ENCODE measurements around the gene FALEC. TPM values are rescaled to one million over a fixed set of nuclear protein-coding genes. Genes with fewer than 3 reads are reported as not detected.

Gene FALEC
- polyA plus RNA-seq, result 1.0 TPM

GRCh38 chr1:150515328-150516049 is at the start of gene FALEC:
FALEC (plus strand) TSS chr1:150515752.
- H3K4me3 Mint-ChIP-seq, result peak within 1 kb of the TSS; percentile 87 to 96 (median 94)
- no peaks in the 10 kb centered on the region for H3K9me3 Mint-ChIP-seq
- H3K4me1 Mint-ChIP-seq, result peaks cover 16 to 21% (median 17%) of the 10 kb centered on the region in 3 donors
- H3K36me3 Mint-ChIP-seq, result peaks cover 2% of the 10 kb centered on the region
- H3K27ac Mint-ChIP-seq, result peak within 1 kb of the TSS; percentile 86 to 92 (median 90)
- no peaks in the 10 kb centered on the region for H3K27me3 Mint-ChIP-seq

GRCh38 chr1:150466964-150467363 is 48.6 kb upstream of the FALEC start:
- H3K36me3 Mint-ChIP-seq, result peaks cover 5% of the 10 kb centered on the region
- peak overlapping the region in 1 of 3 donors; percentile 60 for H3K27ac Mint-ChIP-seq
- H3K4me3 Mint-ChIP-seq, result no peak overlapping the region
- peaks cover 3 to 5% (median 4%) of the 10 kb centered on the region in 3 donors for H3K4me1 Mint-ChIP-seq
- H3K27me3 Mint-ChIP-seq, result no peaks in the 10 kb centered on the region
- H3K9me3 Mint-ChIP-seq, result no peaks in the 10 kb centered on the region

- no peaks in the 10 kb centered on the region for H3K27me3 Mint-ChIP-seq
- H3K36me3 Mint-ChIP-seq, result peaks cover 4% of the 10 kb centered on the region
- H3K27ac Mint-ChIP-seq, result no peak overlapping the region
- no peaks in the 10 kb centered on the region for H3K9me3 Mint-ChIP-seq
- H3K4me1 Mint-ChIP-seq, result peaks cover 2 to 3% (median 2%) of the 10 kb centered on the region in 3 donors
- no peak overlapping the region for H3K4me3 Mint-ChIP-seq
Measured at GRCh38 chr1:150469291-150469690, 46.3 kb upstream of the FALEC start.

DNA sequence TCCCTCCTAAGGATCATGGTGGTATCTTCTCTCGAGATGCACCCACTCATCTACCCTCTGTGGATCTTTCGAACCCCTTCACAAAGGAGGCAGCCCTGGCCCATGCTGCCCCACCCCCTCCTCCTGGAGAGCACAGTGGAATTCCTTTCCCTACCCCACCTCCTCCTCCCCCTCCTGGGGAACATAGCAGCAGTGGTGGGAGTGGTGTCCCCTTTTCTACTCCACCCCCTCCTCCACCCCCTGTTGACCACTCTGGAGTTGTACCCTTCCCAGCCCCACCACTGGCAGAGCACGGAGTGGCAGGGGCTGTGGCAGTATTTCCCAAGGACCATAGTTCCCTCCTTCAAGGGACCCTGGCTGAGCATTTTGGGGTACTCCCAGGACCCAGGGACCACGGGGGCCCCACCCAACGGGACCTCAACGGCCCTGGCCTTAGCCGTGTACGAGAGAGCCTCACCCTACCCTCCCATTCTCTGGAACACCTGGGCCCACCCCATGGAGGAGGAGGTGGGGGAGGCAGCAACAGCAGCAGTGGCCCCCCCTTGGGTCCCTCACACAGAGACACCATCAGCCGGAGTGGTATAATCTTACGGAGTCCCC is 42.9 kb upstream of the FALEC start:
- Mint-ChIP-seq H3K36me3 (peaks cover 2% of the 10 kb centered on the region), H3K27ac (peak overlapping the region in 1 of 3 donors; percentile 87), H3K27me3 (no peaks in the 10 kb centered on the region), H3K4me3 (no peak overlapping the region), H3K9me3 (no peaks in the 10 kb centered on the region), H3K4me1 (peaks cover 0 to 2% (median 0%) of the 10 kb centered on the region in 3 donors)

DNA sequence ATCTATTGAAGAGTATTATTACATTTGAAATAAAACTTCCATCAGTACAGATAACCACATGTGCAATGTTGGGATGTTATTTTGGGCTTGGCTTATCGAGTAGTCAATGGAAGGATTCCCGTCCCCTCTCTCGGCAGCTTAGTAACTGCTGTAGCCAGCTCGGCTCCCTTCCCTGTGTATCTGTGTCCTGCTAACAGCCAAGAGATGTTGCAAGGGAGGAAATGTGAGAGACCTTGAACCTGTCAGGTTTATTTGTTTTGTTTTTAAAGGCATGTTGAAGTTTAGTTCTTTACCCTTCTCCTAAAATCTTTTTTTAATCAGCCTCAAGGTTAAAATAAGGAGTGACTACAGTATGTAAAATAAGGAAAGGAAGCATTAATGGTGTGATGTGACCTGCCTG is 41.9 kb upstream of the FALEC start:
- Mint-ChIP-seq H3K27ac (no peak overlapping the region), H3K4me3 (no peak overlapping the region)

DNA sequence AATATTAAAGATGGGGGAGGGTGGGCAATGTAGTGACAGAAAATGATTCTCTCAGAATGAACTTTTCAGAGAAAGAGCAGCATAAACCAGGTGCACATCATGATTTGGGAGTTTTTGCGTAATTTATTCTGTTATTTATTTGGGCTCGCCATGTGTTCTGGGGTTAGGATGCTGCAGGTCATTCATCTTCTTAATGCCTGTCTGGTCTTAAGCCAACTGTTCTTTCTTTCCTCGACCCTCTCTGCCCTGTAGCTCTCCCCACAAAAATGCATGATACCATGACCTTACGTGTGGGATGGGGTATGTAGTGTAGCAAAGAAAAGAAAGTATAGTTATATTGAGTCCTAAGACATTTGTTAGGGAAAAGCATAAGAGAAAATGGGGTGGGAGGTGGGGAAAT is 40.7 kb upstream of the FALEC start:
- peaks cover 2 to 8% (median 4%) of the 10 kb centered on the region in 3 donors for H3K4me1 Mint-ChIP-seq
- H3K27me3 Mint-ChIP-seq, result no peaks in the 10 kb centered on the region
- no peak overlapping the region for H3K4me3 Mint-ChIP-seq
- H3K9me3 Mint-ChIP-seq, result no peaks in the 10 kb centered on the region
- H3K27ac Mint-ChIP-seq, result peak overlapping the region in 1 of 3 donors; percentile 43
- peaks cover 2% of the 10 kb centered on the region for H3K36me3 Mint-ChIP-seq

More for the DNA sequence above, 41.9 kb upstream of the FALEC start:
- Mint-ChIP-seq H3K9me3 (no peaks in the 10 kb centered on the region), H3K4me1 (peaks cover 0 to 8% (median 4%) of the 10 kb centered on the region in 3 donors), H3K36me3 (peaks cover 2% of the 10 kb centered on the region), H3K27me3 (no peaks in the 10 kb centered on the region)

GRCh38 chr1:150476754-150477153 is 38.8 kb upstream of the FALEC start:
- H3K27me3 Mint-ChIP-seq, result no peaks in the 10 kb centered on the region
- no peaks in the 10 kb centered on the region for H3K36me3 Mint-ChIP-seq
- no peaks in the 10 kb centered on the region for H3K9me3 Mint-ChIP-seq
- H3K4me1 Mint-ChIP-seq, result peaks cover 3 to 8% (median 4%) of the 10 kb centered on the region in 3 donors
- no peak overlapping the region for H3K4me3 Mint-ChIP-seq
- peak overlapping the region in 2 of 3 donors; percentile 47 to 68 for H3K27ac Mint-ChIP-seq

DNA sequence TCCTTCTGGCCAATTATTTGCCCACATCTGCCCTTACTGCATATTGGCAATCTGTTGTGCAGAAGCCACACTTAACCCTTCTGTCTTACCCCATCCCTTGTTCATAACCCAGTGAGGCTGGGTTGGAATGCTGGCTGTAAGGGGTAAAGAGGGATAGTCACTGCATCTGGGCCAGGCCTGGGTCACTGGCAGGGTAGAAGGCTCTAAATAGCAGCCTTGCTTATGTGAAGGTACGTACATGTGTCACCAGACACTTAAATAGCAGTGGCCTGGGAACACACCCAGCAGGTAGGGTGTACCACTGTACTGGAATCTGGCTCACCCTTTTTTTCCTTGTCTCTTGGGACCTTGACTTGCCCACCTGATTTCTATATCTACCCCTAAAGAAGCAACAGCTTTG is 38.2 kb upstream of the FALEC start:
- Mint-ChIP-seq H3K9me3 (no peaks in the 10 kb centered on the region), H3K27ac (peak overlapping the region in 2 of 3 donors; percentile 47 to 65)

DNA sequence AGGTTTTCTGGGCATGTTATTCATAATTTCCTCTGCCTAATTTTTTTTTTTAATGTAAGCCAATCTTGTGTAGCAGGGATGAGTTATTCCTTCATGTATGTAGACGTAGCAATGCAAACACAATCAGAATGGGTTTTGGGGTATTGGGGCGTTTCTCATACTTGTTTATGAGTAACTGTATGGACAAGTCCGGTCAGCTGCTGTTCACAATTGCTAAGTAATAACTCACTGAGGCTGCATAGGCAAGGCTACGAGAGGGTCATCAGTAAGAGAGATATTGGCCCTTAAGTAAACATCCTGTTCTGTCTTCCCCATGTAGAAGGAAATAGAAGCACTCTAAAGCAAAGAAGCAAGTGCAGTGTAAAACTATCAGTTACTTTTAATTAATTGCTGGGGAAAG is 37.8 kb upstream of the FALEC start:
- no peaks in the 10 kb centered on the region for H3K36me3 Mint-ChIP-seq
- peak overlapping the region in 2 of 3 donors; percentile 33 to 65 for H3K27ac Mint-ChIP-seq
- H3K4me3 Mint-ChIP-seq, result no peak overlapping the region
- H3K4me1 Mint-ChIP-seq, result peaks cover 3 to 8% (median 4%) of the 10 kb centered on the region in 3 donors
- H3K27me3 Mint-ChIP-seq, result no peaks in the 10 kb centered on the region
- H3K9me3 Mint-ChIP-seq, result no peaks in the 10 kb centered on the region

More for the DNA sequence above, 38.2 kb upstream of the FALEC start:
- H3K4me1 Mint-ChIP-seq, result peaks cover 3 to 8% (median 4%) of the 10 kb centered on the region in 3 donors
- no peaks in the 10 kb centered on the region for H3K36me3 Mint-ChIP-seq
- no peaks in the 10 kb centered on the region for H3K27me3 Mint-ChIP-seq
- H3K4me3 Mint-ChIP-seq, result no peak overlapping the region

GRCh38 chr1:150479370-150479769 is 36.2 kb upstream of the FALEC start:
- no peaks in the 10 kb centered on the region for H3K9me3 Mint-ChIP-seq
- peaks cover 3 to 8% (median 4%) of the 10 kb centered on the region in 3 donors for H3K4me1 Mint-ChIP-seq
- H3K36me3 Mint-ChIP-seq, result no peaks in the 10 kb centered on the region
- no peaks in the 10 kb centered on the region for H3K27me3 Mint-ChIP-seq
- peak overlapping the region in 2 of 3 donors; percentile 0 to 26 for H3K27ac Mint-ChIP-seq
- no peak overlapping the region for H3K4me3 Mint-ChIP-seq

GRCh38 chr1:150479927-150480352 is 35.6 kb upstream of the FALEC start:
- no peaks in the 10 kb centered on the region for H3K36me3 Mint-ChIP-seq
- H3K4me1 Mint-ChIP-seq, result peaks cover 3 to 8% (median 4%) of the 10 kb centered on the region in 3 donors
- H3K27ac Mint-ChIP-seq, result peak overlapping the region in 2 of 3 donors; percentile 0 to 26
- no peaks in the 10 kb centered on the region for H3K27me3 Mint-ChIP-seq
- H3K4me3 Mint-ChIP-seq, result no peak overlapping the region
- H3K9me3 Mint-ChIP-seq, result no peaks in the 10 kb centered on the region

GRCh38 chr1:150484431-150484830 is 31.1 kb upstream of the FALEC start:
- Mint-ChIP-seq H3K4me1 (peaks cover 7 to 16% (median 13%) of the 10 kb centered on the region in 3 donors), H3K4me3 (peak overlapping the region in 1 of 4 donors; percentile 34), H3K9me3 (no peaks in the 10 kb centered on the region), H3K36me3 (peaks cover 6% of the 10 kb centered on the region), H3K27ac (peak overlapping the region in 1 of 3 donors; percentile 5), H3K27me3 (no peaks in the 10 kb centered on the region)

- Mint-ChIP-seq H3K9me3 (no peaks in the 10 kb centered on the region), H3K4me1 (peaks cover 7 to 14% (median 13%) of the 10 kb centered on the region in 3 donors), H3K4me3 (peak overlapping the region in 2 of 4 donors; percentile 22 to 34), H3K27ac (peak overlapping the region in 2 of 3 donors; percentile 5 to 17), H3K36me3 (peaks cover 6% of the 10 kb centered on the region), H3K27me3 (no peaks in the 10 kb centered on the region)
Measured at GRCh38 chr1:150484861-150485260, 30.7 kb upstream of the FALEC start.

DNA sequence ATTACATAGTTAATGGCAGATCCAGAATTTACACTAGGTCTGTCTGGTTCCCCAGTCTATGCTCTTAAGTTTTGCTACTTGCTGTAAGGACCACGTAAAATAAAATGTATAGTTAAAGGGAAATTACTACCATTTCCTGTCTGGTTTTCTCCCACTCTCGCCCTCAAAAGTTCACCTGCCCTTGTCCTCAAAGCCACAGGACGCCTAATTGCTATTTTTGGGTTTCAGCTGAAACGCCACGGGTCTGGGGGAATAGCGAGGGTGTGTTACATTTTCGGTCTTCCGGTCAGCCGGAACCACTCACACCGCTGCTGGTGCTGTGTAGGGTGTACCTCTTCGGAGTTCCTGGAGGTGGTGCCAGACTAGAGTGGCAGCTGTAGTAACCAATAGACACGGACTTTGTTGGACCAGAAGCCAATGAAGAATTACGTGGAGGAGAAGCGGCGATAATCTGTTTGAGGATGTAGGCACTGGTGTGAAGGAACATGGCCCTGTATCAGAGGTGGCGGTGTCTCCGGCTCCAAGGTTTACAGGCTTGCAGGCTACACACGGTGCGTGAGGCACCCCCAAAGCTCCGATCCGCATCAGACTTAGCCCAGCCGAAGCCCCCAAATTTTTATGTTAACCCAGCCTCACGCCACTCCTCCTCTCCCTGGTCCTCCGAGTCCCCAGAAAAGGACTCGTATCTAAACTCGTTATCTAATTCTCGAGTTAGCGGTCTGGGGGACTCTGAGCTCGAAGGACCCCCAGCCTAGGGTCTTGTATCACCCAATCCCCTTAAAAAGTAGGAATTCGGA is 28.4 kb upstream of the FALEC start, which contains the start of gene TARS2:
Gene TARS2 (plus strand): TSS at position 454 of the 797 bp plus-strand sequence. CDS start 32 bp downstream, at position 486.
- H3K36me3 Mint-ChIP-seq, result peaks cover 6% of the 10 kb centered on the region
- no peaks in the 10 kb centered on the region for H3K9me3 Mint-ChIP-seq

DNA sequence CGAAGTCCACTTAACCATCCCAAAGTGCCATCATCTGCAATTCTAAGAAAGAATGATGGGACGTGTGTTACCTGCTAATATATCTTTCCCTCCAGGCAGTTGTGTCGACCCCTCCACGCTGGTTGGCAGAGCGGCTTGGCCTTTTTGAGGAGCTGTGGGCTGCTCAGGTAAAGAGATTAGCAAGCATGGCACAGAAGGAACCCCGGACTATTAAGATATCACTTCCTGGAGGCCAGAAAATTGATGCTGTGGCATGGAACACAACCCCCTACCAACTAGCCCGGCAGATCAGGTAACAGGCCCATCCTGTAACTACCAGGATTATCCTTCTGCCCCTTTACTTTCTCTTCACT is 27.8 kb upstream of the FALEC start:
- H3K27me3 Mint-ChIP-seq, result no peaks in the 10 kb centered on the region
- peaks cover 6% of the 10 kb centered on the region for H3K36me3 Mint-ChIP-seq
- H3K27ac Mint-ChIP-seq, result peak overlapping the region; percentile 67 to 99 (median 99)
- no peaks in the 10 kb centered on the region for H3K9me3 Mint-ChIP-seq
- peaks cover 7 to 15% (median 13%) of the 10 kb centered on the region in 3 donors for H3K4me1 Mint-ChIP-seq
- H3K4me3 Mint-ChIP-seq, result peak overlapping the region; percentile 93 to 100 (median 98)

More for the DNA sequence above, 28.4 kb upstream of the FALEC start, which contains the start of gene TARS2:
- Mint-ChIP-seq H3K4me1 (peaks cover 7 to 15% (median 13%) of the 10 kb centered on the region in 3 donors), H3K4me3 (peak within 1 kb of the TSS; percentile 93 to 100 (median 98)), H3K27ac (peak within 1 kb of the TSS; percentile 67 to 99 (median 99)), H3K27me3 (no peaks in the 10 kb centered on the region)
